Chondrocyte (in vitro differentiated cells): ENCODE data around the gene FAAP24. TPM values are rescaled to one million over a fixed set of nuclear protein-coding genes. Genes with fewer than 3 reads are reported as not detected.
"Not testable (repeated sequence)": the region's sequence is repeated elsewhere in the genome, so short reads cannot be mapped to it uniquely, and the experiment has no call there.

Experiments
- DNase-seq: peaks from one replicate; pipeline ENCODE4 v3.0.0; 2021; ENCODE audit warnings: mixed read lengths, low spot score
- H3K27ac Mint-ChIP-seq: one replicate; pipeline ENCODE4 v1.8.0; 2021; ENCODE audit warnings: mild to moderate bottlenecking, moderate library complexity, mixed read lengths; ENCODE audit not compliant: unreplicated experiment
- H3K27me3 Mint-ChIP-seq: 2 replicates; pipeline ENCODE4 v1.8.0; 2021; ENCODE audit warnings: low read depth, mixed read lengths
- H3K36me3 Mint-ChIP-seq: 2 replicates; pipeline ENCODE4 v1.8.0; 2021; ENCODE audit warnings: low read depth, mixed read lengths
- H3K4me1 Mint-ChIP-seq: 2 replicates; pipeline ENCODE4 v1.8.0; 2021; ENCODE audit warnings: low read depth, mild to moderate bottlenecking, mixed read lengths
- H3K4me3 Mint-ChIP-seq: one replicate; pipeline ENCODE4 v1.8.0; 2021; ENCODE audit warnings: mild to moderate bottlenecking, moderate library complexity, mixed read lengths; ENCODE audit not compliant: unreplicated experiment
- H3K9me3 Mint-ChIP-seq: 2 replicates; pipeline ENCODE4 v1.8.0; 2021; ENCODE audit warnings: low read depth, mixed read lengths
- total RNA-seq: library from RNA; stranded (reverse); gene quantifications from 3 replicates; pipeline ENCODE4 v1.2.1, GENCODE V29; 2021
- TF ChIP-seq, protein P1 (sequence below): fragments of 200-600 bp; sonication (generic); IDR thresholded peaks from 2 replicates; pipeline ENCODE4 v1.5.0; 2021; ENCODE audit warnings: antibody characterized with exemption, mild to moderate bottlenecking, moderate library complexity

The FAAP24 gene
- total RNA-seq, 1 donor from 2014 or later: 3.2 TPM

DNA sequence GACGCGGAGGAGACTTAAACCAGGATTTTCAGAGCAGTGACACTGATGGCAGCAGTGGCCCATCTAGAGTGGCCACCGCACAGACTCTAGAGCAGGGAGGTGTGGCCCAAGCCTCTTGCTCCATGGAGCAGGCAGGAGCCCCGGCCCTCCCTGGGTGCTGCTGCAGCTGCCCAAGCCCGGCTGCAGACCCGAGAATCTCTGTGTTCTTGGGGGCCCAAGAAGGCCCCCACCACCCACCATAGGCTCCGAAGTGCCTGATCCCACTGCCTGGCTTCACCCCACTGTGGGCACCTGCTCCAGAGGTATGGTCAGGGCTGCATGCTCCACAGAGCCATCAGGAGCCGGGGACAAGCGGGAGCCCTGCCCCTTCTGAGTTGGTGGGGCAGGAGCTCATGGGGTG, 36.4 kb upstream of the FAAP24 start:
- no peaks in the 10 kb centered on the region for H3K4me1 Mint-ChIP-seq
- TF ChIP-seq, protein P1, sequence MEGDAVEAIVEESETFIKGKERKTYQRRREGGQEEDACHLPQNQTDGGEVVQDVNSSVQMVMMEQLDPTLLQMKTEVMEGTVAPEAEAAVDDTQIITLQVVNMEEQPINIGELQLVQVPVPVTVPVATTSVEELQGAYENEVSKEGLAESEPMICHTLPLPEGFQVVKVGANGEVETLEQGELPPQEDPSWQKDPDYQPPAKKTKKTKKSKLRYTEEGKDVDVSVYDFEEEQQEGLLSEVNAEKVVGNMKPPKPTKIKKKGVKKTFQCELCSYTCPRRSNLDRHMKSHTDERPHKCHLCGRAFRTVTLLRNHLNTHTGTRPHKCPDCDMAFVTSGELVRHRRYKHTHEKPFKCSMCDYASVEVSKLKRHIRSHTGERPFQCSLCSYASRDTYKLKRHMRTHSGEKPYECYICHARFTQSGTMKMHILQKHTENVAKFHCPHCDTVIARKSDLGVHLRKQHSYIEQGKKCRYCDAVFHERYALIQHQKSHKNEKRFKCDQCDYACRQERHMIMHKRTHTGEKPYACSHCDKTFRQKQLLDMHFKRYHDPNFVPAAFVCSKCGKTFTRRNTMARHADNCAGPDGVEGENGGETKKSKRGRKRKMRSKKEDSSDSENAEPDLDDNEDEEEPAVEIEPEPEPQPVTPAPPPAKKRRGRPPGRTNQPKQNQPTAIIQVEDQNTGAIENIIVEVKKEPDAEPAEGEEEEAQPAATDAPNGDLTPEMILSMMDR: no peak
- no peak overlapping the region for H3K4me3 Mint-ChIP-seq
- no peaks in the 10 kb centered on the region for H3K9me3 Mint-ChIP-seq
- peaks cover 29% of the 10 kb centered on the region for H3K36me3 Mint-ChIP-seq
- DNase-seq: peak; percentile 68
- H3K27me3 Mint-ChIP-seq: no peaks in the 10 kb centered on the region
- no peak overlapping the region for H3K27ac Mint-ChIP-seq

DNA sequence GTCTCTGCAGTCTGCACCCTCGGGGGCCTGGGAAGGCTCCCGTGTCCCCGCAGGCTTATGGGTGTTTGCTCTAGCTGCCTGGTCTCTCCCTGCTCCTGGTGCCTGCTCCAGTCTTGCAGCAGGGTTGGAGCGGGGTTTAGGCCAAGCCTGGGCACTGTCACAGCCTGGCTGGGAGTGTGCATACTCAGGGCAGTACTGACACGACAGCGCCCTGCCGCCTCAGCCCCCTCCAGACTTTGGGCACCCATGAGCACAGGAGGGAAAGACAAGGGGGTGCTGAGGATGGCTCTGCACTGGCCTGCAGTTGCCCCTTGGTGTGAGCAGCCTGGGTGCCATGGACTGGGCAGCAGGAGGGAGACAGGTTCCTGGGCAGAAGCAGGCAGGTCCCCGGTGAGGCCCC, 36.0 kb upstream of the FAAP24 start:
- Mint-ChIP-seq H3K27ac (no peak overlapping the region), H3K4me1 (no peaks in the 10 kb centered on the region), H3K36me3 (peaks cover 29% of the 10 kb centered on the region), H3K9me3 (no peaks in the 10 kb centered on the region), H3K4me3 (no peak overlapping the region), H3K27me3 (no peaks in the 10 kb centered on the region)
- TF ChIP-seq, protein P1: no peak
- peak; percentile 77 for DNase-seq

DNA sequence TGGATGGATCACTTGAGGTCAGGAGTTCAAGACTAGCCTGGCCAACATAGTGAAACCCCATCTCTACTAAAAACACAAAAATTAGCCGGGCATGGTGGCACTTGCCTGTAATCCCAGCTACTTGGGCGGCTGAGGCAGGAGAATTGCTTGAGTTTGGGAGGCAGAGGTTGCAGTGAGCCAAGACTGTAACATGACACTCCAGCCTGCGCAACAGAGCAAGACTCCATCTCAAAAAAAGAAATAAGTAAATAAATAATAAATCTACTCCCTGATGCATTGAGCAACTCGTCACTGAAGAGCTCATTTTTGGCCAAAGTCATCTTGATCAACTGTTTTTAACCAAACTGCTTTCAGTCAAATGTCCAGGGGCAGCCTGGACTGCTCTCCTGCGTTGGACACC, 30.8 kb upstream of the FAAP24 start:
- not testable (repeated sequence) for H3K9me3 Mint-ChIP-seq, DNase-seq, H3K4me3 Mint-ChIP-seq, H3K27ac Mint-ChIP-seq, H3K4me1 Mint-ChIP-seq, H3K27me3 Mint-ChIP-seq
- H3K36me3 Mint-ChIP-seq: peaks cover 32% of the 10 kb centered on the region

DNA sequence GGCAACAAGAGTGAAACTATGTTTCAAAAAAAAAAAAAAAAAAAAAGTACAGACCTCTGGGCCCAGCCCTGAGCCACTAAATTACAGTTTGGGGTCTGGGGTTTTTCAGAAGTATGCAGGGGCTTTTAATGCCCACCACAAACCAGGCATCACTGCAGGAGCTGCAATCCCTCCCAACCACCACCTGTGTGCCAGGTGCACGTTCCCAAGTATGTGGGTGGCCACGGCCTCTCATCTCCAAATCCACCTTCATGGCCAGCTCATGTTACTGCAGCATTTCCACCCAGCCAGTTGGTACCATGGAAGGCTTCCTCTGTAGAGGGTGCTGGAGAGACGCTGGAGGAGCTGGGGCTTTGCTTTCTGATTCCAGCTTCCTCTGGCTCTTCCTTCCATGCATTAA, 26.8 kb upstream of the FAAP24 start:
- TF ChIP-seq, protein P1: no peak
- Mint-ChIP-seq H3K4me1 (no peaks in the 10 kb centered on the region), H3K36me3 (peaks cover 43% of the 10 kb centered on the region), H3K27ac (no peak overlapping the region), H3K9me3 (no peaks in the 10 kb centered on the region), H3K27me3 (no peaks in the 10 kb centered on the region), H3K4me3 (no peak overlapping the region)
- DNase-seq: no peak

DNA sequence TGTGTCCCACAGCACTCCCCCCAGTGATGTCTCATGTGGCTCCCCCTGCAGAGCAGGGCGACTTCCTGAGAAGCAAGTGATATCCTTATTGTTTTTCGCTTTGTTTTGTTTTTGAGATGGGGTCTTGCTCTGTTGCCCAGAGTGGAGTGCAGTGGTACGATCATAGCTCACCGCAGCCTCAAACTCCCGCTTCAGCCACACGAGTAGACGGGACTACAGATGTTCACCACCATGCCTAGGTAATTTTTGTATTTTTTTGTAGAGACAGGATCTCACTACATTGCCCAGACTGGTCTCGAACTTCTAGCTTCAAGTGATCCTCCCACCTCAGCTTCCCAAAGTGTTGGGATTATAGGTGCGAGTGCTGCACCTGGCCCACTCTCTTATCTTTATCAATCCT, 5.3 kb upstream of the FAAP24 start:
- no peak overlapping the region for H3K4me3 Mint-ChIP-seq
- TF ChIP-seq, protein P1: no peak
- no peak for DNase-seq
- H3K36me3 Mint-ChIP-seq: peaks cover 16% of the 10 kb centered on the region
- H3K4me1 Mint-ChIP-seq: peaks cover 9% of the 10 kb centered on the region
- no peak overlapping the region for H3K27ac Mint-ChIP-seq
- H3K9me3 Mint-ChIP-seq: no peaks in the 10 kb centered on the region
- H3K27me3 Mint-ChIP-seq: no peaks in the 10 kb centered on the region

DNA sequence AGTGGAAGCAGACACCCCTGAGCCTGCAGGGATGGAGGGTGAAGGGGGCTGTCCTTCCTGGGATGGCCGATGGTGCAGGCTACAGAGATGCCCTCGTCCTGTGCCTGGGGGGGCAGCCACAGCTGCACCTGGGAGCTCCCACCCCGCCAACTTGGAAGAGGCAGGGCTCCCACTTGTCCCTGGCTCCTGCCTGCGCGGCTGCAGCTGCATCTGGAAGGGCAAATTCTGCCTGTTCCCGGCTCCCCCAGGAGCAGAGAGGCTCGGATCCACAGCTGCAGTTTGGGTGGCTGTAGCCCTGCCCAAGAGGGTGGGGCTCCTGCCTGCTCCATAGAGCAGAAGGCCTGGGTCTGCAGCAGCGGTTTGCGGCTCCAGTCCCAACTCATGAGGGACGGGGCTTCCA, 2.5 kb upstream of the FAAP24 start:
- Mint-ChIP-seq H3K9me3 (no peaks in the 10 kb centered on the region), H3K4me1 (peaks cover 15% of the 10 kb centered on the region), H3K27ac (no peak overlapping the region), H3K36me3 (peaks cover 5% of the 10 kb centered on the region), H3K27me3 (no peaks in the 10 kb centered on the region), H3K4me3 (no peak overlapping the region)
- no peak for DNase-seq
- TF ChIP-seq, protein P1: no peak
